Adrenal gland (tissue), 12 donors: ENCODE results near the gene SLC8A2. TPM values are rescaled to one million over a fixed set of nuclear protein-coding genes. Genes with fewer than 3 reads are reported as not detected.

ENCODE experiments used
- DNase-seq, 7 donors: peaks; one replicate each; pipeline ENCODE4 v3.0.0-alpha.2; 2019 to 2020
- H3K27ac ChIP-seq, 5 donors: fragments of 200-600 bp; sonication (generic) in 4 of 5; 1 replicate in 3 of 5; 2 replicates in 2 of 5; pipeline versions ENCODE4 v1.5.1 to v1.8.0; 2016 to 2020; ENCODE audit warnings: mild to moderate bottlenecking in 1 of 5
- H3K27me3 ChIP-seq: fragments of 200-600 bp; 2 replicates; pipeline ENCODE4 v1.8.0; 2021
- H3K36me3 ChIP-seq, 2 donors: fragments of 200-600 bp; replicated peaks in 1 of 2; 1 replicate in 1 of 2; 2 replicates in 1 of 2; pipeline versions ENCODE4 v1.5.1 to v1.8.0; 2018 to 2022
- H3K4me1 ChIP-seq, 2 donors: fragments of 200-600 bp; replicated peaks in 1 of 2; 1 replicate in 1 of 2; 2 replicates in 1 of 2; pipeline versions ENCODE4 v1.5.1 to v1.8.0; 2018 to 2021
- H3K4me3 ChIP-seq, 4 donors: fragments of 200-600 bp; sonication (generic) in 3 of 4; one replicate each; pipeline ENCODE4 v1.5.1; 2016 to 2018
- H3K9me3 ChIP-seq, 3 donors: fragments of 200-600 bp; sonication (generic) in 1 of 3; replicated peaks in 1 of 3; 1 replicate in 2 of 3; 2 replicates in 1 of 3; pipeline versions ENCODE4 v1.5.1 to v1.8.0; 2016 to 2021
- CTCF ChIP-seq, 6 experiments: fragments of 450-650 bp in 4 of 6; fragments of 200-600 bp in 2 of 6; sonication (generic) in 1 of 6; IDR thresholded peaks; 1 replicate in 5 of 6; 2 replicates in 1 of 6; pipeline versions ENCODE4 v1.5.1 to v1.8.0; 2016 to 2021; ENCODE audit warnings: antibody characterized with exemption in 6 of 6, mild to moderate bottlenecking in 2 of 6, moderate library complexity in 1 of 6
- POLR2A ChIP-seq, 2 donors: fragments of 450-650 bp; IDR thresholded peaks; one replicate each; pipeline ENCODE4 v1.6.1; 2017; ENCODE audit warnings: antibody characterized with exemption in 2 of 2, mild to moderate bottlenecking in 2 of 2, moderate library complexity in 1 of 2
- WGBS, 4 donors: extraction: QIAGEN DNeasy Blood & Tissue Kit in 2 of 4; methylation state at CpG; one replicate each; pipeline versions ENCODE4 v1.1.5 to v1.1.7; 2013 to 2017; 5-methylcytosine and 5-hydroxymethylcytosine counted together
- intact Hi-C, 2 donors: fragments of 100-400 bp; cut with DNase I; formaldehyde crosslinking; loops; one replicate each; pipeline versions ENCODE4 v1.14.1 to v1.15.0; 2022 to 2023
- polyA plus RNA-seq, 3 donors: library from polyadenylated mRNA; stranded (reverse); fragments of 200-250 nt in 2 of 3; fragments of 350-450 nt in 1 of 3; fragmentation: Illumina TruSeq in 1 of 3; extraction: RNeasy Lipid Tissue Mini Kit (QIAGEN cat#74804) in 1 of 3; gene quantifications; one replicate each; pipeline ENCODE4 v1.2.3, GENCODE V29; 2013 to 2014
- total RNA-seq, 9 donors: library from RNA; depleted of rRNA in 4 of 9; stranded (reverse); fragments of >200 nt in 4 of 9; fragments of 120-200 nt in 1 of 9; fragmentation: NEBNext Ultra II Directional in 1 of 9; extraction: Animal tissue kit (Norgen Biotek cat#: 25700) in 1 of 9; gene quantifications; one replicate each; pipeline versions ENCODE4 v1.1.0 to v1.2.4, GENCODE V29; 2013 to 2023
- donor health status: healthy with polysubstance abuse.
- donor health status: Bipolar disorder and iron deficiency.
- donor health status: DM: yes; HTN: yes; CAD: no.
- donor health status: DM: no; HTN: no; CAD: no.
- donor health status: DM: no; HTN: no; CAD: no.
- donor health status: DM: yes; HTN: yes; CAD: no.

Gene SLC8A2
- total and polyA plus RNA-seq, 12 donors, result 0.22 to 6.1 (median 3.0) TPM; not detected in 3

- Histone ChIP-seq H3K27me3 (peaks cover 61% of the 10 kb centered on the region), H3K27ac (no peak overlapping the region), H3K4me3 (no peak overlapping the region), H3K4me1 (peaks cover 5 to 9% of the 10 kb centered on the region in 2 donors), H3K9me3 (no peaks in the 10 kb centered on the region), H3K36me3 (no peaks in the 10 kb centered on the region)
- TF ChIP-seq POLR2A (IDR thresholded peaks at IDR 0.05), result no peak
- no peak for TF ChIP-seq CTCF (IDR thresholded peaks at IDR 0.05)
- intact Hi-C loops, result no loop called here
- WGBS, 4 donors, result 35 to 59% (median 46%) methylated on average over 4 of the region's 4 CpGs
- no peak for DNase-seq
These were observed 26.2 kb downstream of the SLC8A2 start for GRCh38 chr19:47445527-47445926.

- WGBS, 4 donors, result 13 to 21% (median 18%) methylated on average over 5 to 22 of the region's 22 CpGs
- Histone ChIP-seq H3K27me3 (peaks cover 61% of the 10 kb centered on the region), H3K36me3 (no peaks in the 10 kb centered on the region), H3K4me1 (peaks cover 5 to 9% of the 10 kb centered on the region in 2 donors), H3K9me3 (no peaks in the 10 kb centered on the region), H3K27ac (no peak overlapping the region), H3K4me3 (no peak overlapping the region)
- intact Hi-C loops, result no loop called here
- no peak for DNase-seq
- TF ChIP-seq POLR2A (IDR thresholded peaks at IDR 0.05), result no peak
- TF ChIP-seq CTCF (IDR thresholded peaks at IDR 0.05), result no peak
These were observed 27.3 kb downstream of the SLC8A2 start for GRCh38 chr19:47444388-47444821.

GRCh38 chr19:47443331-47443730 lies 28.4 kb downstream of the SLC8A2 start:
- intact Hi-C loops, result no loop called here

GRCh38 chr19:47438793-47439220 lies 32.9 kb downstream of the SLC8A2 start:
- 17 to 46% (median 25%) methylated on average over 2 to 5 of the region's 5 CpGs for WGBS, 4 donors
- no peaks in the 10 kb centered on the region for H3K9me3 ChIP-seq
- H3K27ac ChIP-seq, result no peak overlapping the region
- H3K4me3 ChIP-seq, result no peak overlapping the region
- peaks cover 37% of the 10 kb centered on the region for H3K27me3 ChIP-seq
- TF ChIP-seq POLR2A (IDR thresholded peaks at IDR 0.05) (no peak), CTCF (IDR thresholded peaks at IDR 0.05) (no peak)
- DNase-seq, result no peak
- H3K36me3 ChIP-seq, result no peaks in the 10 kb centered on the region
- intact Hi-C loops, result loop anchor here (5.0 to 10.0 kb wide), 3 partner anchors 78 to 146 kb away; partner anchors contain the start of gene NAPA (in 1 of the 2)
- no peaks in the 10 kb centered on the region for H3K4me1 ChIP-seq

More at GRCh38 chr19:47443331-47443730, 28.4 kb downstream of the SLC8A2 start:
- H3K4me1 ChIP-seq, result peaks cover 5 to 9% of the 10 kb centered on the region in 2 donors
- H3K9me3 ChIP-seq, result no peaks in the 10 kb centered on the region
- WGBS, 4 donors, result 57 to 69% (median 58%) methylated on average over 12 of the region's 12 CpGs
- H3K27ac ChIP-seq, result no peak overlapping the region
- H3K36me3 ChIP-seq, result no peaks in the 10 kb centered on the region
- H3K4me3 ChIP-seq, result no peak overlapping the region
- TF ChIP-seq CTCF (IDR thresholded peaks at IDR 0.05), result no peak
- DNase-seq, result no peak
- H3K27me3 ChIP-seq, result peaks cover 55% of the 10 kb centered on the region
